Measurements from ENCODE around the gene EPHA8.

Gene EPHA8

DNA sequence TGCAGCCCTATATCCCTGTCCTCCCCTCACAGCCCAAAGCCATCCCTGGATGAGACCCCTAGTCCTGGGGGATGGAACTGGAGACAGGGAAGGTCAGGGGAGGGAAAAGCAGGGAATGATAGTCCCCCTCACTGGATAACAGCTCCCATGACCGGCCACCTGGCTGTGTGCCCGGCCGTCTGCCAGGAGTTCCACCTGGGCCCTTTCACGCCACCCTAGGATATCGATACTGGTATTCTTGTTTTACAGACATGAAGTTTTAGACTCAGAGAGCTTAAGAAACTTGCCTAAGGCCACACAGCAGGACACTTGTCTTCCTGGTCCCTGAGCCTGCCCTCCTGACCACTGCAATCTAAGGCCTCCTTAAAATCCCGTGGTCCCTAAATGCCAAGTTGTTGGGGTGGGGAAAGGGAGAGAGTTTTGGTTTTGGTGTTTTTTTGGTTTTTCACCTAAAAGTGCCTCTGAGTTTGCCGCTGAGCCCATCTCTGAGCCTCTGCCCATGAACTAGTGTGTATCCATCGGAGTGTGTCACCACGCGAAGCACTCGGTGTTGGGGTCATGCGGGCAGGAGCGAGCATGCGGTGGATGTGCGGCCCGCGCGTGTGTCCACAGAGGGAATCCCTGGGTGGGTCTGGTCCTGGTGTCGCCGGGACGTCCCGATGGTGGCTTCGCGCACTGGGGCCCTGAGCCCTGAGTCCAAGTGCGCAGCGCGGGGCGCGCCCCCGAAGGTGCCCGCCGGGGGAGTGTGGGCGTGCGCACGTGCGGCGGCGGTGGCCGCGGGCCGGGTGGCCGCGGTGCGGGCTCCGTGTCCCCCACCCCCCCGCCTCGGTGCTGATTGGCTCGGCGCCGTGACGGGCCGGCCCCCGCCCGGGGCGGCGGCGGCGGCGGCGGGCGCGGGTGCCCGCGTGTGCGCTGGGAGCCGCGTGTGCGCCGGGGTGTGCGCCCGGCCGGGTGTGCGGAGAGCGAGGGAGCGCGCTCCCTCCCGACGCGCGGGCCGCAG lies at the start of gene EPHA8:
Gene EPHA8 (plus strand): TSS at position 906 of the 1,000 bp plus-strand sequence. CDS start 147 bp downstream, outside the sequence.
- DNase-seq, result no peak

DNA sequence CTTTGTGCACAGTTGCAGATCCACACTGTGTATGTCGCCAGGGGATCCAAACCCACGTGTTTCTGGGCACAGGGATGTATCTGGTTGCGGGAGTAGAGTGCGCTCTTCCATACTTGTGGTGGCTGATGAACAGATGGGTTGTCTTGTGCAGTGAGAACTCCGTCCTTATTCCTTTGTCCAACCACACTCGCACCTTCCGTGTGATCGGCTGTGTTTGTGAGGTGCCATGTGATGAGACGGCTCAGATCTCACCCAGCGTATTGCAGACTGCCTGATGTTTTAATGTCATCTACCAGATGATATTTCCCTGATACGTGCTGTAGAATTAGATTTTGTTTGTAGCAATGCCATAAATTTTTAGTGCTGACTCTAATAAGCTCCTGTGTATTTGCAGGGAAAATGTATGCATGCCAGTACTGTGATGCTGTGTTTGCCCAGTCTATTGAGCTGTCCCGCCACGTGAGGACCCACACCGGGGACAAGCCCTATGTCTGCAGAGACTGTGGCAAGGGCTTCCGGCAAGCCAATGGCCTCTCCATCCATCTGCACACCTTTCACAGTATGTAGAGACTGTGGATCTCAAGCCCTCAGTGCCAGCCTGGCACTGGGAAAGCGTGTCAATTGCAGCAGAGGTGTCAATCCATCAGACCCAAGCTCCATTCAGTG lies 46.2 kb upstream of the EPHA8 start:
- no peak for DNase-seq

DNA sequence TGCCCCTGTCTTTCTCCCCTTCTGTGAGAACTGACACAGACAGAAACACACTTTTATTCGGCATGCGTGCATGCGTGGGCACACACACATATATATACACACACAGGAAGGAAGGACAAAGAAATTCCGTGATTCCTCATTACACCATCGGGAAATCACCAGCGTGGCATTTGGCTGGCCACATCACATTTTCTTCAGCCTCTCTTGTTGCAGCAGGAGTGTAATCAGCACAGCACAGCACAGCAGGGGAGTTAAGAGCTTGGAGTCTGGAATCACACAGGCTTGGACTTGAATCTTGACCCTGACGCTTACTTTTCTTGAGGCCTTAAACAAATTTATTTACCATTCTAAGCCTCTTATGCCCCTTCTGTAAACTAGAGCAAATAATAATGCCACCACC lies 45.3 kb upstream of the EPHA8 start:
- no peak for DNase-seq

DNA sequence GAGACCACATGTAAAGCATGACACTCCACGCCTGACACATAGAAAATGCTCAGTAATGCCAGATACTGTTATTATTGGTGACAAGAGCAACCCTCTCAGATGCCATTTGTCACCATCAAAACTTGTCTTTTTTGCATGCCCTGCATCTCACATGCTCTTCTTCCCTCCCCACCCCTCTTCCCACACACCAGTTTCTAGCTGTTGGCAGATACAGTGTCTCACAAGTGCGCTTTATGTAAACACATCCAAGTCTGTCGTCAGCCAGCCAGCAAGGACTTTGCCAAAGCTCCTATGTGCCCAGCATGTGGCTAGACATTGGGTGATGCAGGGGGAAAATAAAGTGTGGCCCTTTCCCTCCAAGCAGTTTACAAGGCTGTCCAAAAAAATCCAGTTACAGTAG lies 44.9 kb upstream of the EPHA8 start:
- no peak for DNase-seq

DNA sequence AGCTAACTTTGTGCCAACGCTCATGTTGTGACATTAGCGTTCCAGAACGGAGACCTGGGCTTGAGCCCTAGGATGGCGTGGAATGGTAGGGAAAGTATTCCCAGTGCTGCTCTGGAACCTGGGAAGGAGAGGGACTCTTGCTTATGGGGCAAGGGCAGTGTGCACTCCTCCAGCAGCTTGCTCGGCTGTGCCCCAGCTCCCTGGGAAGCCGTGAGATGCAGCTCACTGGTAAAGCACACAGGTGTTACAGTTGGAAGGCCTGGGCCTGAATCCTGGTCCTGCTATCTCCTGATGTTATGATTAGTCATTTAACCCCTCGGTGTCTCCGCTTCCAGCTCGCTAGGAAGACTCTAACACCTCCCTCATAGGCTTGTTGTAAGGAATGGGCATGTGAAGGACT lies 42.4 kb upstream of the EPHA8 start:
- no peak for DNase-seq

DNA sequence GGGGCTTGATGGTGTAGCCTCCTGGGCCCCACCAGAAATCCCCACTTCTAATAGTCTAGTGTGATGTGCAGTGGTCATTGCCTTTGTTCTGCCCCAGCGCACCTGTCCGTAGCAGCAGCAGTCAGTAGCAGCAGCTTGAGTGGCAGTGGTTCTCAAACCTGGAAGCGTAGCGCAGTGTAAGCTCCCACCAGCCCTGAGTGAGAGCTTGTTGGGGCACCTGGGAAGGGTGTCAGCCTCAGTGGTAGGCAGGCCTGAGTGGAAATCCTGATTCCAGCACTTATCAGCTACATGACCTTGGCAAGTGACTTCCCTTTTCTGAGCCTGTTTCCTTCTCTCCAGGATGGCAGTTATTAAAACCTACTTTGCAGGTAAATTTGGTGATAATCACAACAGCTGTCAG lies 41.6 kb upstream of the EPHA8 start:
- DNase-seq, result no peak

DNA sequence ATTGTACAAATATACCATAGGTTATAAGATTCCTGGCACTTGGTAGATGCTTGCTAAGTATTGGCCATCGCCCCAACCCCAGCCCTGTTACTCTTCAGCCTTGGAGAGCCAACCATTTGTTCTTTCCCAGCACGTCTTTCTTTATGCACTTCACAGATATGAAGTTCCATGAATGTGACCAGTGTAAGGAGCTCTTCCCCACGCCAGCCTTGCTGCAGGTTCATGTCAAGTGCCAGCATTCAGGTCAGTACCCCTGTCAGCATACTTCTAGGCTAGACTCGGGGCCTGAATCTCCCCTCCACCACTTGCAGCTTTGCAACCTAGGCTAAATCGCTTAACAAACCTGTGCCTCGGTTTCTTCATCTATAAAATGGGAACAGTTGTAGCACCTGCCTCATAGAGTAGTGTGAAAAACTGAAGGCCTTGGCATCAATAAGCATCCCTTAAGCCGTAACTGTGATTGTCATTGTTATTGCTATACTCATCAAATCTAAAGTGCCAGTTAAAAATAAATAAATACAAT lies 41.0 kb upstream of the EPHA8 start:
- DNase-seq, result no peak

DNA sequence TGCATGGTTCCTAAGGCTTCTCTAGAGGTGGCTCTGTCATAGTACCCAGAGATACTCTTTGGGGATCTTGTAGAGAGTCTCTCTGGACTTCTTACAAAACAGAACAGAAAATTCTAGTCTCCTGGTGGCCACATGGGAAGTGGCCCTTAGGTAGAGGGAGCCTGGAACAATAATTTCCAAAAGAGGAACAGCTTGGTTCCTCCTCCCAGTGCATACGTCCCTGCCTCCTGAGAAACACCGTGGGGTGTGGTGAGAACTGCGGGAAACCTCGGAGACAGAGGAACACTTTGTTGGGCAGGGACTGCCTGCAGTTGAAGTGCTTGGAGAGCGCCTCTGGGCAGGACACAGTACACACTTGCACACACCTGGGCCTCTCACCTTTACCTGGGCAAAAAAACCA lies 38.8 kb upstream of the EPHA8 start:
- DNase-seq, result no peak

DNA sequence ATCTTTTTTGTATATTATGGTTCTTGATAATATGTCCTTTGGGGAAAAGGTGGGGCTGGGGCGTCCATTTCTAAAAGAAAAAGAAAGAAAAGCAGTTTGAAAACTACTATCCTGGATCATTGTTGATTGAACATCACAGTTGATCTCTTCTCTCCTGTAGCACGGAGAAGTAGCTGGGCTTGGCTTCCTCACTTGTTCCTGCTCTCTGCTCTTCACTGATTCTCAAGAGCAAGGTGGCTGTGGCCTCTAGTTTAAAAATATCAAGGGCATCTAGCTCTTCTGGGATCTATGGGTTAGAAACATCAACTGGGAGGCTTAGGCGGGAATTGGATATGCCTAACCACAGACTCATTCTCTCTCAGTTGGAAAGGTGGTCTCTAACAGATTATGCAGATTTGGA lies 38.1 kb upstream of the EPHA8 start:
- DNase-seq, result no peak

DNA sequence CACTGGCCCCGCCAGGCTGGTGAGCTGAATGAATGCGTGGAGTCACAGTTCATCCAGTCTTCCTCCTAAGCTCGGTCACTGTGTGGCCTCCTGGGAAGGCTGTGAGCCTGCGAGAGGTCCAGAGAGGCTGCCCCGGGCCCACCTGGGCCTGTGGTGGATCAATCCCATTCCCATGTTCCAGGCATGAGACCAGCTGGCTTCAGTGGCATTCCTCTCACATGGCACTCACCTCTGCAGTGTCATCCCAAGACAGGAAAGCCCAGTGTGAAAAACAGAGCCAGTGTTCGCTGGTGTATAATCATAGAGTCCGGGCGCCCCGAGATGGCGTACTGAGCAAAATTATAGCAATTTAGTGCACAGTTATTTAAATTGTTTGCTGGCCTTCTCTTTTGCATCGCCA lies 37.6 kb upstream of the EPHA8 start:
- DNase-seq, result no peak

DNA sequence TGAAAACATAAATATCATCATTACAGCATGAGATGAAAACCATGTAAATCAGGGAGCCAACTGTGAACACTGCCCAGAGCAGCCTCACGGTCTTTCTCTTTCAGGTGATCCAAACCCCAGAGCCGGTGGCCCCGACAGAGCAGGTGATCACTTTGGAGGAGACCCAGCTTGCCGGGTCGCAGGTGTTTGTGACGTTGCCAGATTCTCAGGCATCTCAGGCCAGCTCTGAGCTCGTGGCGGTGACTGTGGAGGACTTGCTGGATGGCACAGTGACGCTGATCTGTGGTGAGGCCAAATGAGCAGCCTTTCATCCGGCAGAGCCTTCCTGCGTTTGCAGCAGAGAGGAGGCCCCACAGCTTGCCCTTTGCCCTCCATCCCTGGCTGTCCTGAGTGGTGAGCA lies 37.2 kb upstream of the EPHA8 start:
- DNase-seq, result no peak

DNA sequence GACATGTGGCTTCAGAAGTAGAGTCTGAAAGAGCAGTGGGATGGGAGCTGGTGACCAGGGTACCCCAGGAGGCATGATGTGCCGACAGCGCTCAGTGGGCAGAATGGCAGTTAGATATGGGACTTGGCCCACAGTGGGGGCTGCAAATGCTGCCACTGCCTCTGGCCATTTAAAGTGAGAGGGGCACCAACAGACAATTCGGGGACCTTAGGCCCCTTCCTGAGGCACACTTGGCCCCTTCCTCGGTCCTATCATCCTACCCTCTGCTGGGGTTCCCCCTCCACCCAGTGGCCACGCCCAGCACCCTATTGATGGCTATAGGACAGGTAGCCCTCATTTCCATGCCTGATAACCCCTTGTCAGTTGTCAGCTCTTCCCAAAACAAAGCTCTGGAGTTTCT lies 36.6 kb upstream of the EPHA8 start:
- no peak for DNase-seq

DNA sequence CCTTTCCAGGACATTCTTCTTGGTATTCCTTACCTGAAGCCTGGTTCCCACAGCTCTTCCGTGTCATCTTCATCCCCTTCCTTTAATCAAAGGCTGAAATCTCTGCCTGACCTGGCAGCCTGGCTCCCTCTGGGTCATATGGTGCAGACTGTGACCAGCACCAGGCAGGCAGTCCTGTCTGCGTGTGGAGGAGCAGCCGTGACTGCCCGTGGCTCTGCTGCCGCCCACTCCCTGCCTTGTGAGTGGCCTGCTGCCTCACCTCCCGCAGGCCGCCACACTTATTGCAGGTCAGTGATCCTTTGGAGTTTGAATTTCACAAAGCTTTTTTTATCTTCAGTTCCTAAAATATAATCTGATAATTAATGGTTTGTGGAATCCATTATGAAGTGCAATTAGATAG lies 36.2 kb upstream of the EPHA8 start:
- no peak for DNase-seq

DNA sequence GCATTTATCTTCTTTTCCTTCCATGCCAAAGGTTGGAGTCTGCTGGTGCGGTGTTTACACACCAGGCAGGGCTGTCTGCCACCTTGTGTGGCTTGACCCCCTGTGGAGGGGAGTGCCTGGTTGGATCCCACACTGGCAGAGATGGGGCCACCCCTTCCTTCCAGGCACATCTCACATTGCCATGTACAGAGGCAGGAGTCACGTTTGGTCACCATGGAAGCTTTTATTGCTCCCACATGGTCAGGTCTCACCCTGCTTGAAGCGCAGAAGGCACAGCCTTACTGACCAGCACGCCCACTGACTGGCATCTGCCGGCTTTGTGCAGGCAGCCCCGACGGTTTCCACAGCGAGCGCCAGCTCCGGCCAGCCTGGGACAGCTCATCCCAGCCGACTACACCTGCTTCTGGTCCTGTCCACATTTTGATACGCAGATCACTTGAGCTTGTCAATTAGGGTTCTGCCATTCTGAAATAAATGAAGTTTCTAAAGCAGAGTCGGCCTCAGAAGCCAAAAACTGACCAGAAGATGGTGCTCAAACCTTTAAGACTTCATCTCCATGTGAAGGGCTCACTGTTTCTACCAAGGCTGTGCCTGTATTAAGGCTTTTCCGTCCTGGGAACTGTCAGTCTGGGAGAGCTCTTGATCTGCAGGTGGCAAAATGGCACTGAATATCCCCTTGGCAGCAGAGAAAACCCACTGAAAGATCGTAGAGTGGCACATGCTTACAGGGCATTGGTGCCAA lies 35.6 kb upstream of the EPHA8 start:
- no peak for DNase-seq

DNA sequence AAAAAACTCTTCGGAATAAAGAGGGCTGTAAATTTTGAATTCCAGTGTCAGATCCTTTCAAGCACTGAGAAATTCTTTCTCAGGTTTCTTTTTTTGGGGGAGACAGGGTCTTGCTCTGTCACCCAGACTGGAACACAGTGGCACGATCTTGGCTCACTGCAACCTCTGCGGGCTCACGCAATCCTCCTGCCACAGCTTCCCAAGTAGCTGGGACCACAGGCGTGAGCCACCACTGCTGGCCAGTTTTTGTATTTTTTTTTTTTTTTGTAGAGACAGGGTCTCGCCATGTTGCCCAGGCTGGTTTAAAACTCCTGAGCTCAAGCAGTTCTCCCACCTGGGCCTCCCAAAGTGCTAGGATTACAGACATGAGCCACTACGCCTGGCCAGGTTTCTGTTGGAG lies 34.8 kb upstream of the EPHA8 start:
- DNase-seq, result no peak

DNA sequence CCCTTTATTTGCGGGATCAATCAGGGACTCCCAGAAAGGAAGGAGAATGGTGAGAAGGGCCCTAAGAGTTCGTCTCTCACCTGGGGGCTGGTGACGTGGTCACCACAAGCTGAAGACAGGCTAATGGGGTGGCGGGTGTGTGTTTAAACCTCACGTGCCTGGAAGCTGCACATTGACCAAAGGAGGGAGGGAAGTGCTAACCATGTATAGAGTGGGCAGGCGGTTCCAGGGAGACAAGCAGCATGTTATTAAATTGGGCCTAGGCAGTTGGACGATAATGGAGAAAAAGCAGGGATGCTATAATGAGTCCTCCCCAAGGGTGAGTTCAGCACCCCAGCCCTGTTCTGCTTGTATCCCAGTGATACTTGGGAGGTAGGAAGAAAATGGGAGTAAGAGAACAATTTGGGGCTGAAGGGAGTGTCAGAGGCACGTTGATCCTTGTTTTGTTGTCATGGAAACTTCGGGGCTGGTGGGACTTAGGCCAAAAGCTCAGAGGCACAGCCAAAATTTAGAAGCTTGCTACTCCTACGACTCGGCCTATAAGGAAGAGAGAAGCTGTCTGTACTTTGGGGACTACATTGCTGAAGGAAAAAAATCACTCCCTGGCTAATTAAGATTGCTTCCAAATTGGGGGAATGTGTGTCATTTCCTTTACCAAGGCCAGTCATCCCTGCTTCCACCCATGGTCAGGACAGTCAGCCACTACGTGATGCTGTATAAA lies 33.2 kb upstream of the EPHA8 start:
- DNase-seq, result no peak

DNA sequence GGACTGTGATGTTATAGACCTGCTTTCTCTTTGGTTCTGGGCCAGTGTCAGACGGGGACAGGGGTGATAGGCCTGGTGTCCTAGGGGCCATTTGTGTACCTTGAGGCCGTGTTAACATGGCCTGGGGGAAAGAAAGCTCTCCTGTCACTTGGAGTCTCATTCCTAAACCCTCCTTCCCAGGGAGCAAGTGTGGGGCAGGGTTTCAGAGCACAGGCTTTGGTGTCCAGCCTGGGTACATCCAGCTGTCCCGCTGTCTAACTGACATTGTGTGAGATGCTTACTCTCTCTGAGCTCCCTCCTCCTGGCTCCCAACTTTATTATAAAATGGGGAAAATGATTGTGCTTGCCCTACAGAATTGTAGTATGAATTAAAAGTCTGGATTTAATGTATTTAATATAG lies 32.6 kb upstream of the EPHA8 start:
- DNase-seq, result no peak

DNA sequence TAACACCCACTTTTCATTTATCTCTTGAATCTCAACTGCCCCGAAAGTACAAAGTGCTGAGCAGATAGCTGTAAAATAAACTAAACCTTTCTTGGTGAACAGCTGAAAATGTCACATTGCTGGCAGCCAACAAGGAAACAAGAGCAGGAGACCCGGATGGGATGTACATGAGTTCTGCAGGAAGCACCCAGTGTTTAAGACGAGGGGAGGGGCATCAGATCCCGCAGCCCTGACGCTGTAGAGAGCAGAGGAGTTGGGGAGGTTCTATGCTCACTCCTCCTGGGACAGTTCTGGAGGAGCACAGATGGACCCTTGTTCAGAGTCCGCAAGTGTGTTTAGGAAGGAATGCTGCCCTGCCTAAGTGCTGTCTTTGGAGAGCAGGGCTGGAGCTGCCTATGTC lies 32.0 kb upstream of the EPHA8 start:
- no peak for DNase-seq

DNA sequence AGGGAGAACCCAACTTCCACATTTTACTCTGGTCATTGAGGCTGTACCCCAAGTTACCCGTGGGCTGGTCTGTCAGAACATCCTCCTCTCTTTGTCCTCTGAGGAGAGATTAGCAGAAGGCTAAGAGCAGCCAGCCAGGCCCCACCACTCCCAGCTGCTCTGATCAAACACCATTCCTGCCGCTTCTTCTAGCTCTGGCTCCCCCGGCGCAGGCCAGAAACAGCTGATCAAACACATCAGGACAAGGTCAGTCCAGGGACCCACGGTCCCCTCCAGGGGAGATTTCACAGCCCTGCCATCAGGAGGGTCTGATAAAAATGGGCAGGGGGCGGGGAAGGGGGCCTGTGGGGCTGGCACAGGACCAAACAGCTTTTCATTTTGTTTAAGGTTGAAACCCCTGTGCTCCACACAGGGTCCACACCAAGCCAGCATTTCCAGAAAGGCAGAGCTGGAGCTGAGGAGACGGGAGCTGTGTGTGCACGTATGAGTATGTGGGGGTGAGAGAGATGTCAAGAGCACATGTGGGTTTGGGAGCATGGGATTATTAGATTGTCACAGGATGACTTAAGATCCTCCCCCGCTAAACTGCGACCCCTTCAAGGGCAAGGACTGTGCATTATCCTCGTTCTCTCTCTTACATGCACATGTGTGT lies 29.9 kb upstream of the EPHA8 start:
- DNase-seq, result no peak

DNA sequence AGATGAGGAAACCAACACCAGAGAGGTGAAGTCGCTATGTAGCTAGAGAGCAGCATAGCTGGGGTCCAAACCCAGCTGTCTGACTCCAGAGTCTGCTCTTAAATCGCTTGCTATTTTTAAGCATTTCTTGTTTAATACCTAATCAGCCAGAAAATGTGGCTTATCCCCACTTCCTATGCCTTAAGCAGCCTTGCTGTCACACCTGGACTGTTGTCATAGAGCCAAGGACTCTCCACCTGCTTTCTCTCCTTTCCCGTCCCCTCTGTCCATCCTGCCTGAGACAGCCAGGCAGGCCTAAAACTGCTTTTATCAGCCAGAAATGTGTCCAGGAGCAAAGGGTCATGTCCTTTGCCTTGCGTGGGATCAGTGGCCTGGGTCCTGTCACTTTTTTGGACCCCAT lies 28.3 kb upstream of the EPHA8 start:
- no peak for DNase-seq

DNA sequence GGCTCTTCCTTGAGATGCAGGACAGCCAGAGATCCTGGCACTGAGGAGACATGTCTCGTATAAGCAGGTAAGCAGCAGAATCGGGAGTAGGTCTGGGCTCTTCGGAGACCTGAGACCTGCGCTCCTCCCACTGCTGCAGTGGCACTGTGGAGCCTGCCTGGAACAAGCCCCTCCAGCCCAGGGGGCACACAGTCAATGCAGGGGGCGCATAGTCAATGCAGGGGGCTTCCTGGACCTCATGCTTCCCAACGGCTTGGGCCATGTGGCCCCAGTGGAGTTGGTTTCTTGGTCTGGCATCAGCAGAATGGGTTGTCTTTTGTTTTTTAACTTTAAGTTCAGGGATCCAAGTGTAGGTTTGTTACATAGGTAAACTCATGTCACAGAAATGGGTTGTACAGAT lies 27.9 kb upstream of the EPHA8 start:
- DNase-seq, result no peak

DNA sequence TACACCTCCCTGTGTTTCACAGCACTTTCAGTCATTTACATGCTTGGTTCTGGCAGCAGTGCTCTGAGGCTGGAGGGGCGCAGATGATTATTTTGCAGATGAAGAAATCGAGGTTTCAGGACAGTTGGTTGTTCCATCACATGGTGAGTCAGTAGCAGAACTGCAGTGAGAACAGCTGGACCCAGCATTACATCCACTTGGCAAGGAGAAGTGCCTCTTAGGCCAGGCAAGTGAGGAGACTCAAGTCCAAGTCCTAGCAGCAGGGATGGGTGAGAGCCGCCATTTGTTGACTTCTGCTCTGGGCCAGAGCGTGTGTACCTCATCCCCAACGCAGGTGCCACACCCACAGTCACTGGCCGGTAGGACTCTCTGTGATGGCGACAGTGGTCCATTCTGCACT lies 26.8 kb upstream of the EPHA8 start:
- DNase-seq, result no peak

Measured in fibroblast of upper back skin (primary cell).